LNCaP clone FGC (cell line): Measurements from ENCODE around the gene SMPD1.

ENCODE experiments used
- DNase-seq: peaks from one replicate; pipeline ENCODE4 v3.0.0-alpha.2; 2011; ENCODE audit warnings: low read depth
- H3K4me3 ChIP-seq: 2 replicates; pipeline ENCODE4 v1.5.1; 2011; ENCODE audit warnings: mild to moderate bottlenecking, low read depth, low read length, control low read depth
- CTCF ChIP-seq: IDR thresholded peaks from 2 replicates; pipeline ENCODE4 v1.5.1; 2012; ENCODE audit warnings: mild to moderate bottlenecking; ENCODE audit not compliant: control insufficient read depth, insufficient read depth; ENCODE audit errors: extremely low read depth

Gene SMPD1

GRCh38 chr11:6404342-6405051 lies 14.2 kb downstream of the SMPD1 start:
- TF ChIP-seq CTCF, result no peak
- H3K4me3 ChIP-seq, result no peak overlapping the region
- no peak for DNase-seq

GRCh38 chr11:6405052-6405667 lies 14.9 kb downstream of the SMPD1 start:
- no peak for TF ChIP-seq CTCF
- no peak for DNase-seq
- no peak overlapping the region for H3K4me3 ChIP-seq

GRCh38 chr11:6405846-6406245 lies 15.6 kb downstream of the SMPD1 start:
- no peak for TF ChIP-seq CTCF

GRCh38 chr11:6406370-6406769 lies 16.1 kb downstream of the SMPD1 start:
- no peak for TF ChIP-seq CTCF
- DNase-seq, result no peak
- no peak overlapping the region for H3K4me3 ChIP-seq

More at GRCh38 chr11:6405846-6406245, 15.6 kb downstream of the SMPD1 start:
- no peak for DNase-seq
- H3K4me3 ChIP-seq, result no peak overlapping the region

GRCh38 chr11:6410695-6411430 lies 20.6 kb downstream of the SMPD1 start:
- TF ChIP-seq CTCF, result no peak
- no peak for DNase-seq
- no peak overlapping the region for H3K4me3 ChIP-seq

- DNase-seq, result no peak
- H3K4me3 ChIP-seq, result no peak overlapping the region
- TF ChIP-seq CTCF, result no peak
Measured at GRCh38 chr11:6411594-6412031, 21.3 kb downstream of the SMPD1 start.
